22Rv1 (cell line): Measurements from ENCODE around the gene MAGI2.

ENCODE experiments used
- CTCF ChIP-seq: fragments of 450-650 bp; IDR thresholded peaks from 2 replicates; pipeline ENCODE4 v1.5.1; 2017; ENCODE audit warnings: mild to moderate bottlenecking
- ZFX ChIP-seq: fragments of 450-650 bp; IDR thresholded peaks from 2 replicates; pipeline ENCODE4 v1.6.1; 2017; ENCODE audit warnings: antibody characterized with exemption, borderline replicate concordance

- TF ChIP-seq CTCF (no peak), ZFX (no peak)
Observed at GRCh38 chr7:78143661-78144060, 1309.8 kb downstream of the MAGI2 start.
